ENCODE results near the gene TCF7. TPM values are rescaled to one million over a fixed set of nuclear protein-coding genes. Genes with fewer than 3 reads are reported as not detected.

Gene TCF7
- polyA plus RNA-seq, 1 of the 3 experiments (the other 2 are of a cell fraction): 2.7 TPM

GRCh38 chr5:134195666-134196065 is 81.2 kb downstream of the TCF7 start (continued):
- TF ChIP-seq ZBTB33 (IDR thresholded peaks at IDR 0.05; ENCODE audit: borderline replicate concordance, low read depth) (no peak), TCF12 (IDR thresholded peaks at IDR 0.05) (no peak), RAD21 (IDR thresholded peaks at IDR 0.05; ENCODE audit: low read length) (no peak), SMC3 (IDR thresholded peaks at IDR 0.05; ENCODE audit: low read depth, low read length) (no peak), FOSL2 (IDR thresholded peaks at IDR 0.05; ENCODE audit: borderline replicate concordance, low read depth) (no peak), FOXJ3 (CRISPR knock-in tag; IDR thresholded peaks at IDR 0.05) (no peak), MEF2A (IDR thresholded peaks at IDR 0.05; ENCODE audit: borderline replicate concordance, low read depth) (no peak), MAX (IDR thresholded peaks at IDR 0.05; ENCODE audit: low read depth) (no peak)

Small RNA genes lying within 50 kb of the gene (small RNA-seq; reads per million reads assigned to genes)
- gene AC008608.1: 0 reads per million in 7 experiments

Other genes with a start within 250 kb of the TCF7 start
- gene C5orf15, start 146.1 kb upstream of the TCF7 start, polyA plus RNA-seq (2012; rRNA removed): 81.0 and 106 TPM in 2 replicates
- gene VDAC1, start 109.7 kb upstream of the TCF7 start, polyA plus RNA-seq (2012; rRNA removed): 155 and 166 TPM in 2 replicates
- gene SKP1, start 62.3 kb downstream of the TCF7 start, polyA plus RNA-seq (2012; rRNA removed): 407 and 428 TPM in 2 replicates
- 146 and 163 TPM in 2 replicates for gene PPP2CA, start 111.4 kb downstream of the TCF7 start, polyA plus RNA-seq (2012; rRNA removed)

Measured in SK-N-SH (cell line).